Breast epithelium (tissue), 4 donors: ENCODE measurements around the gene CDK5RAP2. TPM values are rescaled to one million over a fixed set of nuclear protein-coding genes. Genes with fewer than 3 reads are reported as not detected.

Experiments
- DNase-seq, 2 donors: peaks; one replicate each; pipeline ENCODE4 v3.0.0-alpha.2; 2019; ENCODE audit warnings: low spot score in 2 of 2
- H3K27ac ChIP-seq, 2 donors: fragments of 200-600 bp; sonication (generic) in 1 of 2; one replicate each; pipeline ENCODE4 v1.5.1; 2016 to 2019; ENCODE audit warnings: mild to moderate bottlenecking in 1 of 2
- H3K27me3 ChIP-seq, 2 donors: fragments of 200-600 bp; sonication (generic) in 1 of 2; one replicate each; pipeline versions ENCODE4 v1.5.1 to v1.6.0; 2017 to 2019; ENCODE audit warnings: control low read depth in 1 of 2, mild to moderate bottlenecking in 1 of 2
- H3K36me3 ChIP-seq: fragments of 200-600 bp; one replicate; pipeline ENCODE4 v1.5.1; 2019
- H3K4me1 ChIP-seq, 2 donors: fragments of 200-600 bp; sonication (generic); one replicate each; pipeline ENCODE4 v1.5.1; 2016 to 2019; ENCODE audit warnings: control low read depth in 1 of 2
- H3K4me3 ChIP-seq, 3 donors: fragments of 200-600 bp; sonication (generic); 1 replicate in 2 of 3; 2 replicates in 1 of 3; pipeline ENCODE4 v1.5.1; 2016 to 2019; ENCODE audit warnings: mild to moderate bottlenecking in 3 of 3, moderate library complexity in 2 of 3
- H3K9me3 ChIP-seq, 2 donors: fragments of 200-600 bp; sonication (generic) in 1 of 2; one replicate each; pipeline ENCODE4 v1.5.1; 2016 to 2019; ENCODE audit warnings: control low read depth in 1 of 2
- CTCF ChIP-seq, 3 donors: fragments of 450-650 bp; IDR thresholded peaks; one replicate each; pipeline ENCODE4 v1.5.1; 2016 to 2017; ENCODE audit warnings: antibody characterized with exemption in 3 of 3, mild to moderate bottlenecking in 3 of 3, moderate library complexity in 3 of 3
- POLR2A ChIP-seq: fragments of 450-650 bp; IDR thresholded peaks from one replicate; pipeline ENCODE4 v1.6.1; 2016; ENCODE audit warnings: antibody characterized with exemption, mild to moderate bottlenecking, moderate library complexity
- POLR2AphosphoS5 ChIP-seq, 3 donors: sonication (generic); formaldehyde crosslinking; IDR thresholded peaks; one replicate each; pipeline ENCODE4 v1.6.1; 2017; ENCODE audit warnings: antibody characterized with exemption in 3 of 3
- intact Hi-C: fragments of 100-400 bp; cut with DNase I; formaldehyde crosslinking; loops from one replicate; pipeline ENCODE4 v1.15.1; 2023; ENCODE audit warnings: low total_unique reads
- total RNA-seq, 3 donors: library from RNA; depleted of rRNA; stranded (reverse); fragments of >200 nt; gene quantifications; one replicate each; pipeline ENCODE4 v1.1.0, GENCODE V29; 2016

CDK5RAP2 gene
- total RNA-seq, 3 donors from 2014 or later = 44.5 to 77.4 (median 60.6) TPM

- TF ChIP-seq POLR2AphosphoS5 (IDR thresholded peaks at IDR 0.05) (no peak), POLR2A (no peak), CTCF (IDR thresholded peaks at IDR 0.05) (no peak)
- Histone ChIP-seq H3K36me3 (no peaks in the 10 kb centered on the region), H3K4me3 (no peak overlapping the region), H3K27me3 (no peaks in the 10 kb centered on the region), H3K27ac (no peak overlapping the region), H3K9me3 (no peaks in the 10 kb centered on the region), H3K4me1 (no peaks in the 10 kb centered on the region)
- intact Hi-C loops = no loop called here
- no peak for DNase-seq
These were observed 236.6 kb downstream of the CDK5RAP2 start for GRCh38 chr9:120343416-120343815.

Other genes with a start within 250 kb of the CDK5RAP2 start
- gene MEGF9, start 134.3 kb upstream of the CDK5RAP2 start, total RNA-seq = 10 to 100 TPM; 22.0 to 30.3 (median 27.2) TPM
- 10 to 100 TPM; 44.9 to 49.9 (median 49.8) TPM for gene FBXW2, start 213.2 kb upstream of the CDK5RAP2 start, total RNA-seq